ENCODE measurements around the gene TUFT1.
A peak's percentile ranks its signal among the peaks of the same experiment; 100 is the strongest.
"Not testable (repeated sequence)": the region's sequence is repeated elsewhere in the genome, so short reads cannot be mapped to it uniquely, and the experiment has no call there.

The TUFT1 gene

DNA sequence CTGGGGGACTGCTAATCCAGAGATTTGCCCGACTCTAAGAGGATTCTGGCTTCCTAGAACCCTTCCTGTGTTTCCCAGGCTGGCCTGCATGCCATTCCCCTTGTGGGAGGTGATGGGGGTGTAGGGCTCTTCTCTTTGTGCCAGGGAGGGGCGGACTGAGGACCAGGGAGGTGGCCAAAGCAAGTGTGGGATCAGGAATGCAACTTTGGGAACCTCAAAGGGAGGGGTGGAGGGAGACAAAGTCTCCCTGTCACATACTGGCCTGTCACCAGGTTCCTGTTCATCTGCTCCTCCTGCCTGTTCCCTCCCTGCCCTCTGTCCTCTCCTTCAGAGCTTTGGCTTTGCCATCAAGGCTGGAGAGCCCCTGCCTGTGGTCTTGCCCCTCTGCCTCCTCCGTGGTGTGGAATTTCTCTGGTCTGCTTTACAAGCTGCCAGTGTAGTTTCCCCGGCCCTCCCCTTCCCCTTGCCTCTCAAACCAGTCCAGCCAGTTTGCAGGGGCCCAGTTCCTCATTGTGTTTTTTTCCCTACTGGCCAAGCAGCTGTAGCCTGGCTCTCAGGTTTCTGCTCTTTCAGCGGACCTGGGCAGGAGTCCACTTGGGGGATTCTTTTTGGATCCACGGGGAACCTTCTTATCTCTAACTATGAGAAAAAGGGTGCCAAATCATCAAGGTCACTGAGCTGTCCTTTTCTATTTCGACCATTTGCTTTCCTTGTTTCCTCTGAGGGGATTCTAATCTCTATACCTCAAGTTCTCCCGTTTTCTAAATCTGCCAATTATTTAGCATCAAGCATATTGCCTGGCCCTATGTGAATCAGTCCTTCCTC is 27.1 kb upstream of the TUFT1 start:
- DNase-seq = peak; percentile 38

DNA sequence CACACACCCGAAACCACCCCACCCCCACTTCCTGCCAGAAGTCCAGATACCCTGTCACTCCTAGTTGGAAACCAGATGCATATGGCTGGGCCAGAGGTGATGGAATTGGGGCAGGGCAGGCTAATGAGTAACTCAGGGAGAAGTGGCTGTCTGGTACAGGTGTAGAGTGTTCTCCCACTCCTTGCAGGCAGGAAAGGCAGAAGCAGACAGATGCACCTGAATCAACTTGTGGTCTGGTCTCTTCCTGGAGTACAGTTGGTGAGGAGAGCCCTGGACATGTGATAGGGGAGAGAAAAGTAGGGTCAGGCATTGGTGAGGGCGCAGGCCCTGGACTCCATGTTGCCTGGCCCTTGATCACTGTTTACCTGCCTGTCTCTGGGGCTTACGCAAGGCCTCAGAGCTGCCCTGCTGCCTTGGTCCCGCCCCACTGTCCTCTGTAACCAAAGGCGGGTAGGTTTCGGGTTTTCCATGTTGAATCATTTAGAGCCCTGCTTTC is 26.4 kb upstream of the TUFT1 start:
- DNase-seq = peak; percentile 37

DNA sequence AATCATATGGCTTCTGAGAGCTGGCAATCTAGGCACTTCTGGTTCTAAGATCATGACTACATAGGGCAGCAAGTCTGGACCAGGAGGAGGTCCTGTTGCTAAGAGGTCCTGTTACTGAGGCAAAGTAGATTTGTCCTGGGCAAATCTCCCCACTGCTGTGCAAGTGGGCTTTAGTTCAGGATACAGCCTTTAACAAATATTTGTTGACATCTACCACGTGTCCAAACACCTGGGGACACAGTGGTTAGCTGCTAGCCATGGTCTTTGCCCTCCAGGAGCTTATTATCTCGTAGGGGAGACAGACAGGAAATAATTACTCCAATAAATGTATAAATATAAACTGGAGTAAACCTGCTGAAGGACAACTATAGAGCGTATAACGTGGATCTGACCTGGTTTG is 25.7 kb upstream of the TUFT1 start:
- no peak for DNase-seq

DNA sequence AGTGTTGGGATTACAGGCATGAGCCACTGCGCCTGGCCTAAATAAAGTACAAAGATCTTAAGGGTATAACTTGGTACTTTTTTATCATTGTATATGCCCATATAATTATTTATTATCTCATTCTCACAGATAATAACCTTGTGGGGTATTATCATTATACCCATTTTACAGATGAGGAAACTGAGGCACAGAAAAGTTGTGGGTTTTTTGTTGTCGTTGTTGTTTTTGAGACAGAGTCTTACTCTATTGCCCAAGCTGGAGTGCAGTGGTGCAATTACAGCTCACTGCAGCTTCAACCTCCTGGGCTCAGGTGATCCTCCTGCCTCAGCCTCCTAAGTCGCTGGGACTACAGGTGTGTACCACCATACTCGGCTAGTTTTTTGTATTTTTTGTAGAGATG is 24.8 kb upstream of the TUFT1 start:
- no peak for DNase-seq

DNA sequence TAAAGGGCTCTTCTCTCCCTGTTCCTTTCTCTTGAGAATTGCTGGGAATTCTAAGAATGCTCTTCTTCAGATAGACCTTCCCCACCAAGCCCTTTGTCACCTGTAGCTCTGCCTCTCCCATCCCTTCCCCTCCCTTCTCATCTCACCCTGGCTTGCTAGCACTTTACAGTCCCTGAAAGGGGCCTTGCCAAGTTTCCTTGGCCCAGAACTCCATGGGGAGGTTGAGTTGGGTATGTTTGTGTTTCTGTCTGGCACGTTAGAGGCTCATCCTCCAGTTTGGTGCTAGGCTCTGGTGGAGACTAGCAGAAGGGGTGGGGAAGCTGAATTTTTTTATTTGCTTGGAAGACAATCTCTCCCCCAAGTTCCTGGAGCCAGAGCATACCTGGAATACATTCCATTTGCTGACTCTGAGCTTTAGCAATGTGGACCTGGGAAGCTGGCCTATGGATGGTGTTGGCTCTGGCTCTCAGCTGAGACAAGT is 24.0 kb upstream of the TUFT1 start:
- no peak for DNase-seq

DNA sequence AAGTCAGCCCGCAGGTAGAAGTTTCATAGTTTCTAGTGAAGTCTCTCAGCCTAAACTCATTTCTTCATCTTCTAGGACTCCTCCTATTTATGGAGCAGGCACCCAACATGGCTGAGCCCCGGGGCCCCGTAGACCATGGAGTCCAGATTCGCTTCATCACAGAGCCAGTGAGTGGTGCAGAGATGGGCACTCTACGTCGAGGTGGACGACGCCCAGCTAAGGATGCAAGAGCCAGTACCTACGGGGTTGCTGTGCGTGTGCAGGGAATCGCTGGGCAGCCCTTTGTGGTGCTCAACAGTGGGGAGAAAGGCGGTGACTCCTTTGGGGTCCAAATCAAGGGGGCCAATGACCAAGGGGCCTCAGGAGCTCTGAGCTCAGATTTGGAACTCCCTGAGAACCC is 21.7 kb upstream of the TUFT1 start:
- no peak for DNase-seq

DNA sequence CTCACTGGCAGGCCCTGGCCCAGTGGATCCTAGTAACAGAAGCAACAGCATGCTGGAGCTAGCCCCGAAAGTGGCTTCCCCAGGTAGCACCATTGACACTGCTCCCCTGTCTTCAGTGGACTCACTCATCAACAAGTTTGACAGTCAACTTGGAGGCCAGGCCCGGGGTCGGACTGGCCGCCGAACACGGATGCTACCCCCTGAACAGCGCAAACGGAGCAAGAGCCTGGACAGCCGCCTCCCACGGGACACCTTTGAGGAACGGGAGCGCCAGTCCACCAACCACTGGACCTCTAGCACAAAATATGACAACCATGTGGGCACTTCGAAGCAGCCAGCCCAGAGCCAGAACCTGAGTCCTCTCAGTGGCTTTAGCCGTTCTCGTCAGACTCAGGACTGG is 21.2 kb upstream of the TUFT1 start:
- DNase-seq = no peak

DNA sequence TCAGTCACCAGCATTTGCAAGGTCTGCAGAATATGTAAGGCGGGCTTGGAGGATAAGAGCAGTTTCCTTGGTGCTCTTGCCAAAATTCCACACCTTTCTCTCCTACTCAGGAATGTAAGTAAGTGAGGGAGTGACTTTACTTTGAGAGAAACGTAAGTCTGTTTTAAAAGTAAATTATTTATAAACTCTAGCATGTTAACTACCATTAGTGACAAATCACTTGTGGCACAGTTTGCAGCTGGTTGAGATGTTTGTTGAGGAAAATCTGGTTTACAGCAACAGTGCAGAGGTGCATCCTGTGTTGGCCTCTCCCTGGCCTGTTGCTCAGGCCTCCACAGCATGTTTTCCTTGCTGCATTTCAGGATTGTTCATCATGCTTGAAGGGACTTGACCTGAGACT is 20.4 kb upstream of the TUFT1 start:
- no peak for DNase-seq

DNA sequence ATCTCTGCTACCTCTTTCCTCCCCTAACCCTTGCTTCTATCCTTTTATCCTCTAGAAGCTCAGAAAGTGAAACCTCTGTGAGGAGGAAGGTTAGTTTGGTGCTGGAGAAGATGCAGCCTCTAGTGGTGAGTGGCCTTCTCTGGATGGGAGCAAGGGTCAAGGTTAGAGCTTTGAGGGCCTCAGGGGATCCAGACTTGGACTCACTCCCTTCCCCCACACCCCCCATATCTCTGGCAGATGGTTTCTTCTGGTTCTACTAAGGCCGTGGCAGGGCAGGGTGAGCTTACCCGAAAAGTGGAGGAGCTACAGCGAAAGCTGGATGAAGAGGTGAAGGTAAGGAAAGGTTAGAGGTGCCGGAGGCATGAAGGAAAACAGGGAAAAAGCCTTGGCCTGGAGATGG is 19.8 kb upstream of the TUFT1 start:
- DNase-seq = peak; percentile 38

DNA sequence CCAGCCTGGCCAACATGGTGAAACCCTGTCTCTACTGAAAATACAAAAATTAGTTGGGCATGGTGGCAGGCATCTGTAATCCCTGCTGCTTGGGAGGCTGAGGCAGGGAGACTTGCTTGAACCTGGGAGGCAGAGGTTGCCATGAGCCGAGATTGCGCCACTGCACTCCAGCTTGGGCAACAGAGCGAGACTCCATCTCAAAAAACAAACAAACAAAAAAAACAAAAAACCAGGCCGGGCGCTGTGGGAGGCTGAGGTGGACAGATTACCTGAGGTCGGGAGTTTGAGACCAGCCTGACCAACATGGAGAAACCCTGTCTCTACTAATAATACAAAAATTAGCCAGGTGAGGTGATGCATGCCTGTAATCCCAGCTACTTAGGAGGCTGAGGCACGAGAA is 17.7 kb upstream of the TUFT1 start:
- not testable (repeated sequence) for DNase-seq

DNA sequence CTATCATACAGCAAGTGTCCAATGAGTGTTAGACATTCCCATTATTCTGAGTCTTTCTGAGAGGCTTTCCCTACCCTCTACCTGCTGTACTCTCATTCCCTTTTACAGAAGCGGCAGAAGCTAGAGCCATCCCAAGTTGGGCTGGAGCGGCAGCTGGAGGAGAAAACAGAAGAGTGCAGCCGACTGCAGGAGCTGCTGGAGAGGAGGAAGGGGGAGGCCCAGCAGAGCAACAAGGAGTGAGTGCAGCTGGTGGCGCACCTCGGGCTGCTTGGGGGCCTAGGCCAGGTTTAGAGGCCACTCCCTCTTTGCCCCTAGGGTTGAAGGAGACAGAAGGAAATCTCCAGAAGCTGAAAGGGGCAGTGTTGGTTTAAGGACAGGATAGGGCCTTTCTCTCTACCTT is 16.8 kb upstream of the TUFT1 start:
- DNase-seq = no peak

DNA sequence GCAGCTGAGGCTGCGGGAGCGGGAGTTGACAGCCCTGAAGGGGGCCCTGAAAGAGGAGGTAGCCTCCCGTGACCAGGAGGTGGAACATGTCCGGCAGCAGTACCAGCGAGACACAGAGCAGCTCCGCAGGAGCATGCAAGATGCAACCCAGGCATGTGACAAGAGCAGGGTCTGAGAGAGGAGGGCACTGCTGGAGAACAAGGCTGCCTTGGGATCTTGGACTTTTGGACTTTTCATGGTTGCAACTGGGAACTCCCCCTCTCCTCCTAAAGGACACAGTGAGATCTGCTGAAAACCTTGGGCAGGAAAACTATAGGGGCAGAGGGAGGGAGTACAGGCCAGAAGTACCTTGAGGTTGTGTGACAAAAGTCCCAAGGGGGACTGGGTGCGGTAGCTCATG is 15.4 kb upstream of the TUFT1 start:
- DNase-seq = no peak

DNA sequence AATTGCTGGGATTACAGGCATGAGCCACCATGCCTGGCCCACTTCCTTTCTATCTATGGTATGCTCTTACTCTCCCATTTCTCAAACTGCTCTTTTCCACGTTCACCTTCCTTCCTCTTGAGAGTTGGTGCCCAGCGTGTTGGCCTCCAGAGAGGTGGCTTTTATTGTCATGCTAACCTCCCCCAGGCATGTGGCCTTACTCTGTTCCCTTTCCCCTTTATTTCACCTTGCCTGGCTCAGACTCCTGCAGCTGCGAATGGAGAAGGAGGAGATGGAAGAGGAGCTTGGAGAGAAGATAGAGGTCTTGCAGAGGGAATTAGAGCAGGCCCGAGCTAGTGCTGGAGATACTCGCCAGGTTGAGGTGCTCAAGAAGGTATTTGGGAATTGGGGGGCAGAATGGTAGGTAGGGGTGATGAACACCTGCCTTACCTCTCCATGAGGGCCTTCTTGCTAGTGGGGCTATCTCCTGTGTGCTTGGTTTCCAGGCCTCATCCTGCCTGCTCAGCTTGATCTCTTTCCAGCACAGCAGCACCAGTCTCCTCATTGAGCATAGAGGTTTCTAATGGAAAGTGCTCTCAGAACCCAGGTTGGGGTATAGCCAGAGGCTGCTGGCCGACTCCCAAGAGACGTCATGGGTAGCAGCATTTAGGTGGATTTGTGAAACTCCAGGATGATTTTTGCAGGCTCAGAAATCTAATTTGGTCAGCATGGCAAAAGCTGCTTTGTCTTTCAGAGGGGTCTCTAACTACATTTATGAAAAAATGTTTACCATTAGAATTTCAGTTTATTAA is 13.2 kb upstream of the TUFT1 start:
- DNase-seq = no peak

DNA sequence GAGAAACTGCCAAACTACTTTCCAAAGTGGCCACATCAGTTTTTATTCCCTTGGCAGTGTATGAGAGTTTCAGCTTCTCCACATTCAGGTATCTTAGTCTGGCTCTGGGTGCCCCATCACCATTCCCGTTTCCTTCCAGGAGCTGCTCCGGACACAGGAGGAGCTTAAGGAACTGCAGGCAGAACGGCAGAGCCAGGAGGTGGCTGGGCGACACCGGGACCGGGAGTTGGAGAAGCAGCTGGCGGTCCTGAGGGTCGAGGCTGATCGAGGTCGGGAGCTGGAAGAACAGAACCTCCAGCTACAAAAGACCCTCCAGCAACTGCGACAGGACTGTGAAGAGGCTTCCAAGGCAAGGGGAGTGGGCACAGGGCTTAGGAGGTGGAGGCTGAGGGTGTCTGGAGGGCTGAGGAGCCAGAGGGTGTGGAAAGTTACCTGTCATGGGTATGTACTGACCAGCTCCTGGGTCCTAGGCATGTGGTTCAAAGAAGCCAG is 10.9 kb upstream of the TUFT1 start:
- no peak for DNase-seq

DNA sequence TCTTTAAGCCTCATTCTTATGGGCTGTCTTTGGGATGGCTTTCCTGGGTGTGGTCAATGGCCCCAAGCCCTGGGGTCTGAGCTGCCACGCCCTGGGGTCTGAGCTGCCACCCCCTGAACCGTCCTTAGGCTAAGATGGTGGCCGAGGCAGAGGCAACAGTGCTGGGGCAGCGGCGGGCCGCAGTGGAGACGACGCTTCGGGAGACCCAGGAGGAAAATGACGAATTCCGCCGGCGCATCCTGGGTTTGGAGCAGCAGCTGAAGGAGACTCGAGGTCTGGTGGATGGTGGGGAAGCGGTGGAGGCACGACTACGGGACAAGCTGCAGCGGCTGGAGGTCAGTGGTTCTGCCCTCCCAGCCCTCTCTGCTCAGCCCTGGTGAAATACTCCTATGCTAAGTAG is 10.3 kb upstream of the TUFT1 start:
- no peak for DNase-seq

DNA sequence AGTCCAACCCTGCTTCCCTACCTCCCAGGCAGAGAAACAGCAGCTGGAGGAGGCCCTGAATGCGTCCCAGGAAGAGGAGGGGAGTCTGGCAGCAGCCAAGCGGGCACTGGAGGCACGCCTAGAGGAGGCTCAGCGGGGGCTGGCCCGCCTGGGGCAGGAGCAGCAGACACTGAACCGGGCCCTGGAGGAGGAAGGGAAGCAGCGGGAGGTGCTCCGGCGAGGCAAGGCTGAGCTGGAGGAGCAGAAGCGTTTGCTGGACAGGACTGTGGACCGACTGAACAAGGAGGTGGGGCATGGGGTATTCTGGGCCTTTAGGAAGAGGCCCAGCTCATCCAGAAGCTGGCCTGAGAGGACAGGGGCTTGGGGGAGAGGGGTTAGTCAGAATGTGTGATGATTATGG is 9.6 kb upstream of the TUFT1 start:
- DNase-seq = no peak

DNA sequence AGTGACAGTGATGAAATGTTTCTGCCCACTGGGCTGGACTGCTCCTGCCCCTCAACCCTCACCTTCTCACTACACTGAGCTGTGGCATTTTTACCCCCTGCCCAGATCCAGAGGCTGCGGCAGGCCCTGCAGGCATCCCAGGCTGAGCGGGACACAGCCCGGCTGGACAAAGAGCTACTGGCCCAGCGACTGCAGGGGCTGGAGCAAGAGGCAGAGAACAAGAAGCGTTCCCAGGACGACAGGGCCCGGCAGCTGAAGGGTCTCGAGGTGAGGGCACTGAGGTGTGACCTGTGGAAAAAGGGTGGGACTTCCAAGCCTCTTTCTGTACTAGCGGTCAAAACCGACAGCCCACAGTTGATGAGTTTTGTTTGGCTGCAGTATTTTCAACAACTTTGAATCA is 6.2 kb upstream of the TUFT1 start:
- no peak for DNase-seq

DNA sequence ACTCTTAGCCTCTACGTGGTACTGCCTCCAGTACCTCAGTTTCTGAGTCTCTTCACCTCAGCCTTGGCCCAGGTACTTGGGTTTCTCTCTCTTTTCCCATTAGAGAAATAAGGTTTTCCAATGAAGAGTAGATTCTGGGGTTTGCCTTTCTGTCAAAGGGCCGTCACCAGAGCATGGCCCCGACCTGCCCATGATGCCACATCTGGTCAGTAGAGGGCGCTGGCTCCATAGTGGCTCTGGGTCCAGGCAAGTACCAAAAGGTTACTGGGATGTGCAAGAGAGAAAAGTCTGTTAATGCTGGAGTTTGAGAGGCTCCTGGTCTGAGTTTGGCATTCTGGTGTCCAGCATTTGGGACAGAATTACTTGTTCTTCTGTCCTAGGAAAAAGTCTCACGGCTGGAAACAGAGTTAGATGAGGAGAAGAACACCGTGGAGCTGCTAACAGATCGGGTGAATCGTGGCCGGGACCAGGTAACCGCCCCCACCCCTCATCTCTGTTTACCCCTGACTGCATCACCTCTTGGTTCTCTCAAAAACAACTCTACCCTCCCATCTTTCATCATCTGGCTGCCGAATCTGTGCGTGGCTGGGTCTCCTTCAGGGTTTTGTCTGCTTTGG is 5.3 kb upstream of the TUFT1 start:
- peak; percentile 86 for DNase-seq

DNA sequence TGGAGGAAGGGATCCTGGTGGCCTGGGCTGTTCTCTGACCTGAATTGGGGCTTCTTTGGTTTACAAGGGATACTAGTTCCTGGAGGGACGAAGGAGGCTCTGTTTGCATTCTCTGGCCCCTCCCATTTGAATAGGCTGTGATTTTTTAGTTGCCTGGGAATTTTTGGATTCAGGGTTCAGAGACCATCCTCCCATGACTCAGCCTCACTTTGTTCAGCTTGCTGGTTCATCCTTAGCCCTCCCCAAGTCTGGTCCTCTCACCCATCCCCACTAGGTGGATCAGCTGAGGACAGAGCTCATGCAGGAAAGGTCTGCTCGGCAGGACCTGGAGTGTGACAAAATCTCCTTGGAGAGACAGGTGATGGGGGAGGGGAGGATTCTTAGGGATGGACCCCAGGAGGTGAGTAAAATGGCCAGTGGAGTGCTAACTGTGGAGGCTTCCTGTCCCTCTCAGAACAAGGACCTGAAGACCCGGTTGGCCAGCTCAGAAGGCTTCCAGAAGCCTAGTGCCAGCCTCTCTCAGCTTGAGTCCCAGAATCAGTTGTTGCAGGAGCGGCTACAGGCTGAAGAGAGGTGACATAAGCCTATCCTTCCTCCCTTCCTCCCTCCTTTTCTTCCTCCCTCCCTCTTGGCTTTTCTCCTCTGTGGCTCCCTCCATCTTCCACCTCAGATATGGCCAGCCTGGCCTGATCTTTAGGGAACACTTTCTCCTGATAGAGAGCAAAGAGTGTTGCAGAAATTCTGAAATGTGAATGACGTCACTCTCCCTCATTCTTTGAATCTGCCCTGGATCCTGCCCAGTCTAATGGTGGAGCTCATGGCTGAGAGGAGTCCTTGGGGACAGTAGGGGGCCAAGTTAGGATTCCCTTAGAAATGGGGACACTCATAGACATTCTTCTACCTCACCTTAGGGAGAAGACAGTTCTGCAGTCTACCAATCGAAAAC is 4.5 kb upstream of the TUFT1 start:
- no peak for DNase-seq

DNA sequence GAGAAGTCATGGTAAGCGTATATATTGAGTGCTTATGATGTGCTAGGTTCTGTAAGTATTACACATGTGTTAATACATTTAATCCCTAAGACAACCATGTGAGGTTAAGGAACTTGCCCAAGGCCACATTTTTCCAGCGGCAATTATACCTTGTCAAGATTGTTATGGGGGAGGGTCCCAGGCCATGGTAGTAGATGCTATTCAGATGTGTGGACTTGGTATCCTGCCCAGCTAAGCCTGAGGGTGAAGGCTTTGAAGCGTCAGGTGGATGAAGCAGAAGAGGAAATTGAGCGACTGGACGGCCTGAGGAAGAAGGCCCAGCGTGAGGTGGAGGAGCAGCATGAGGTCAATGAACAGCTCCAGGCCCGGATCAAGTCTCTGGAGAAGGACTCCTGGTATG is 3.6 kb upstream of the TUFT1 start:
- DNase-seq = no peak

DNA sequence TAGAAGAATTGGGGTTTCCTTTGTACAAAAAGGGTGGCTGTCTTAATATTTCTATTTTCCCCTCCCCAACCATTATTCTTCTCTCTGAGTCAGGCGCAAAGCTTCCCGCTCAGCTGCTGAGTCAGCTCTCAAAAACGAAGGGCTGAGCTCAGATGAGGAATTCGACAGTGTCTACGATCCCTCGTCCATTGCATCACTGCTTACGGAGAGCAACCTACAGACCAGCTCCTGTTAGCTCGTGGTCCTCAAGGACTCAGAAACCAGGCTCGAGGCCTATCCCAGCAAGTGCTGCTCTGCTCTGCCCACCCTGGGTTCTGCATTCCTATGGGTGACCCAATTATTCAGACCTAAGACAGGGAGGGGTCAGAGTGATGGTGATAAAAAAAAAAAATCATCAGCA is 3.0 kb upstream of the TUFT1 start:
- DNase-seq = peak; percentile 62

DNA sequence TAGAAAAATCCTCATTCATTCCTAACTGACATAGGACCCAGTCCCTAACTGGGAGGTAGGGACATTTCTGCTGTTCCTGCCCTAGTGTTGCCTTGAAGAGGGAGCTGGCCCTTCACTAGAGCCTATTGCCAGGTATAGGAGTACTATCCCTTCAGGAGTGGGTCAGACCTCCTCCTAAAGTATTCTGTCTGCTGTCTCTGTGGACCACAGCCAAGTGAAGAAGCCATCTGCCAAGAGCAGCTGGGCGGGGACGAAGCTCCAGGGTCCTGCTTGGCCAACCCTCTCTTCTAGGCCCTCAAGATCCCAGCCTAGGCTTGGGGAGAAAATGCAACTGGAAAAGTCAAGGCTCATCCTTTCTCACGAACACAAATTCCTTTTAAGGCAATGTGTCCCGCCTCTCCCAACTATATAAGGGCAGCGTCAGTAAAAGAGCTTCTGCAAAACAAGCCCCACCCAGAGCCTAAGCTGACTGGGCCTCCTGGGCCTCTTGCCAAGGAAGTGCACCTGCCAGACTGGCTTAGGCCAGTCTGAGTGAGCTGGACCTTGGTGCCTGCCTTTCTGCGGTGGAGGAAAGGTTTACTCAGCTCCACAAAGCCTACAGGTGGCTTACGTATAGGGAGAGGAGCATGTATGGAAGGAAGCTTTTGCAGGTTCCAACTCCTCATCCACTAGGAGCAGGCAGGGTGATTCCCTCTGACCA is 638 bp upstream of the TUFT1 start:
- peak; percentile 60 for DNase-seq

Data from suppressor macrophage treated with lipopolysaccharide for 4 hours (primary cell).